ENCODE measurements around the gene AFF4.

GRCh38 chr5:132827943-132828673, 135.3 kb downstream of the AFF4 start:
- TF ChIP-seq, protein P1, sequence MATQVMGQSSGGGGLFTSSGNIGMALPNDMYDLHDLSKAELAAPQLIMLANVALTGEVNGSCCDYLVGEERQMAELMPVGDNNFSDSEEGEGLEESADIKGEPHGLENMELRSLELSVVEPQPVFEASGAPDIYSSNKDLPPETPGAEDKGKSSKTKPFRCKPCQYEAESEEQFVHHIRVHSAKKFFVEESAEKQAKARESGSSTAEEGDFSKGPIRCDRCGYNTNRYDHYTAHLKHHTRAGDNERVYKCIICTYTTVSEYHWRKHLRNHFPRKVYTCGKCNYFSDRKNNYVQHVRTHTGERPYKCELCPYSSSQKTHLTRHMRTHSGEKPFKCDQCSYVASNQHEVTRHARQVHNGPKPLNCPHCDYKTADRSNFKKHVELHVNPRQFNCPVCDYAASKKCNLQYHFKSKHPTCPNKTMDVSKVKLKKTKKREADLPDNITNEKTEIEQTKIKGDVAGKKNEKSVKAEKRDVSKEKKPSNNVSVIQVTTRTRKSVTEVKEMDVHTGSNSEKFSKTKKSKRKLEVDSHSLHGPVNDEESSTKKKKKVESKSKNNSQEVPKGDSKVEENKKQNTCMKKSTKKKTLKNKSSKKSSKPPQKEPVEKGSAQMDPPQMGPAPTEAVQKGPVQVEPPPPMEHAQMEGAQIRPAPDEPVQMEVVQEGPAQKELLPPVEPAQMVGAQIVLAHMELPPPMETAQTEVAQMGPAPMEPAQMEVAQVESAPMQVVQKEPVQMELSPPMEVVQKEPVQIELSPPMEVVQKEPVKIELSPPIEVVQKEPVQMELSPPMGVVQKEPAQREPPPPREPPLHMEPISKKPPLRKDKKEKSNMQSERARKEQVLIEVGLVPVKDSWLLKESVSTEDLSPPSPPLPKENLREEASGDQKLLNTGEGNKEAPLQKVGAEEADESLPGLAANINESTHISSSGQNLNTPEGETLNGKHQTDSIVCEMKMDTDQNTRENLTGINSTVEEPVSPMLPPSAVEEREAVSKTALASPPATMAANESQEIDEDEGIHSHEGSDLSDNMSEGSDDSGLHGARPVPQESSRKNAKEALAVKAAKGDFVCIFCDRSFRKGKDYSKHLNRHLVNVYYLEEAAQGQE (IDR thresholded peaks at IDR 0.05; ENCODE audit: insufficient read depth in 1 of 2, low read depth in 2 of 2, low read length in 2 of 2), result no peak
- TF ChIP-seq POLR2AphosphoS5 (IDR thresholded peaks at IDR 0.05; ENCODE audit: low read depth, low read length), result no peak
- TF ChIP-seq TAF1 (IDR thresholded peaks at IDR 0.05; ENCODE audit: borderline replicate concordance, insufficient read depth, low read length), result no peak
- no peak for TF ChIP-seq SIN3A (IDR thresholded peaks at IDR 0.05; ENCODE audit: borderline replicate concordance, insufficient read depth, low read length)
- no peak for TF ChIP-seq FOXP2 (optimal IDR thresholded peaks at IDR 0.05; ENCODE audit: borderline replicate concordance, extremely low read depth, extremely low read length, insufficient read depth)

All from PFSK-1 (cell line).